SKM-1 treated with dmso at 0.1 percent for 144 hours (cell line): ENCODE measurements around the gene ANP32A.

Source experiments
- DNase-seq: peaks from one replicate; lab custom pipeline; 2025; ENCODE audit not compliant: unreplicated experiment; lab: John Stamatoyannopoulos, UW

Gene ANP32A

DNA sequence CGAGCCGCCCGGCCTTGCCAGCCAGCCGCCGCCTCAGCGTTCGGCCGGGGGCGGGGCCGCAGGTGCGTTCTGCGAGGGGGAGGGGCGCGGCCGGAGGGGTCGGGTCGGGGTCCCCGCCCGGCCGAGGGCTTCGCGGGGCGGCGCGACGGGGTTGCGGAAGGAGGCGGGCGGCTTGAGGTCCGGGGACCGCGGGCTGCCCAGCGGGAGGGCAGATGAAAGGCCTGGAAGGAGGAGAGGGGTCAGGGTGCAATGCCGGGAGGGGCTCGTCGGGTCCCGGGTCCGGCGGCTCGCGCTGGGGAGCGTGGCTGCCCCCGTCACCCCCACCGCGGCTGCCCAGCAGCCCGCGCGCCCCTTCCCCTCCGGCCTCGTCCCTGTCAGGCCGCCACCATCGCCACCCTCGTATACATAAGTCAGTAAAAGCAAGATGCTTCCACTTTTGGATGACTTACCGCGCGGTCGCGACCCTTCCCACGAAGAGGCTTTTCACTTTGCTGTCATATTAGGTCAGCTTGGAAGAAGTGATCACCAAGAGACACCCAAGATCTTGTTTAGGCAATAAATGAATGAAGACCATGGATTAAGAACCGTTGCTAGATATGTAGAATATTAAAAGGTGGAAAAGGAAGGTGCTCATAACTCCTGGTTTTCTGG is 620 bp upstream of the ANP32A start:
- no peak for DNase-seq

DNA sequence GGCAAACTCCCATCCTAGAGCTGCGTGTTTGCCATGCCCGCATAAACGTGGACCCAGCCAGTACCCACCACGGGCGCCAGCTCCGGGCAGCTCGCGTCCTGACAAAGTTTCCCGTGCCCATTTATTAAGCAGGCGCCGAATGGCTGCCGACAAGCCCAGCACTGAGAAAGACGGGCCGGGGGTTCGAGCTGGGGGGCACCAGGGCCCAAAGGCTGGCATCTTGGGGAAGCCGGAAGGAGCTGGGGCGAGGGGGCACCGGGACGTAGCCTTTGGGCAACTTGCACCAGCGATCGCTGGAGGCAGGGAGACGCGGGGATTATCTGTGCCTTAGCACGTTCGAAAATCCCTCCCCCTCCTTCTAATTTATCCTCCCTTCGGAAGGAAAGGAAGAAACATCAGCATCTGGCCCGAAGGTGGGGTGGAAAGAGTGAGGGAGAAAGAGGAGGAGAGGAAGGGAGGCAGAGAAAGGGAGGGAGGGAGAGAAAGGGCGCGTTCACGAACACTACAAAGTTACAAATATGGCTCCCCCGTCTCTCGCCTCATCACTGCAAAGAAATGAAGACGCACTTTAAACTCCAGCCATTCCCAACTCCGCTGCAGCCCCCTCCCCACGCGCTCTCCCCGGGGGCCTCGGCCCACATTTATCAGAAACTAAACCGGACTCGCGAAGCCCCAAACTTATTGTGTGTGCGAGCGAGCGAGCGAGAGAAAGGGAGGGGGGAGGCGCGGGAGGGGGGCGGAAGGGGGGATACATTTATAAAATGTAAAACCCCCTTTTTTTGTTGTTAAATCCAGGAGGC is 1.0 kb downstream of the ANP32A start:
- no peak for DNase-seq

GRCh38 chr15:68818769-68819494 is 1.8 kb downstream of the ANP32A start:
- DNase-seq = peak; percentile 82

- DNase-seq = peak; percentile 60
Measured at GRCh38 chr15:68818066-68818768, 2.5 kb downstream of the ANP32A start.

- DNase-seq = peak; percentile 78
Measured at GRCh38 chr15:68817304-68818065, 3.2 kb downstream of the ANP32A start.

- DNase-seq = no peak
Measured at GRCh38 chr15:68816795-68817303, 3.8 kb downstream of the ANP32A start.

DNA sequence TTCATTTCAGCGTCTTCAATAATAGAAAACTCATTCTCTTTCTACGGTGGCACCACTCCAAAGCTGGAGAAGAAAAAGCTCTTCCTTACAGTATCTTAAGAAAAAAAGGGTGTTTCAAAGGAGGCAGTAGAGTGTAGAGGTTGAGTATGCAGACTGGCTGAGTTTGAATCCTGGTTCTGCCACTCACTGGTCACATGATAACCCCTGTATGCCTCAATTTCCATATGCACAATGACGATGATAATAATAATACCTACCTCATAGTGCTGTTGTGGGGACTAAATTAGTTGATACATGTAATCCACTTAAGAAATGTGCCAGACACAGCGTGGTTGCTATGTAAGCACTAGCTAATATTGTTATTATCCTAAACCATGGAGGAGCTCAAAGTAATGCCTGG is 4.5 kb downstream of the ANP32A start:
- no peak for DNase-seq

DNA sequence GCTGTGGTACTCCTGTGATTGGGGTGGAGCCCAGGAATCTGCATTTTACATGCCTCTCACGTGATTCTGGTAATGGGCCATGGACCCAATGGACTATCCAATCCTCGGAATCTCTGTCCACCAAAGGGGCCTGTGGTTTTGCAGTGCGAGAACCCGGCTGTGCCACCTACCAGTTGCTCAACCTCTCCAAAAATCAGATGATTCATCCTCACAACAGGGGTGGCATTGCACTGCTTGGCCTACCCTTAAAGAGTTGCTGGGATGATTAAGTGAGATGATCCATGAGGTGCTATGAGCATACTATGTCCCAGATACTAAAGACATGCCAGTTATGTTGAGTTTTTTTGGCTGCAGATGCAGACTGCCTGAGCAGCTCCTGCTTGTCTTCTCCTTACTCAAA is 5.1 kb downstream of the ANP32A start:
- DNase-seq = no peak

DNA sequence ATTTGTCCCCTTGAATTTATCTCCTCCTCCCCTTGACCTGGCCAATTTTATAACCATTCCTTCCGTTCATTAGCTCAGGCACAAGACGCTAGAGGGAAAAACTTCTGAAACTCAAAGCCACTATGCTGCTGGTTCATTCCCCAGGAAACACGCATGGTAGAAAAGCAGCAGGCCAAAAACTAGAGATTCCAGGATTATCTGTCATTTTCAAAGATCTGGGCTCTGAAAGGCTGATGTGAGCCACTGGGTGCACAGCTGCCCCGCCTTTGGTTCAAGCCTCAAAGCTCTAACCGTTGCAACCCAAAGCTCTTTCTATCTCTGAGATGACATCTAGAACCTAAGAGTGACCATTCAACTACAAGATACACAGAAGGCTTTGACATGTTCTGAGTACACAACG is 6.1 kb downstream of the ANP32A start:
- DNase-seq = no peak

GRCh38 chr15:68812597-68813431 is 7.9 kb downstream of the ANP32A start:
- DNase-seq = no peak

DNA sequence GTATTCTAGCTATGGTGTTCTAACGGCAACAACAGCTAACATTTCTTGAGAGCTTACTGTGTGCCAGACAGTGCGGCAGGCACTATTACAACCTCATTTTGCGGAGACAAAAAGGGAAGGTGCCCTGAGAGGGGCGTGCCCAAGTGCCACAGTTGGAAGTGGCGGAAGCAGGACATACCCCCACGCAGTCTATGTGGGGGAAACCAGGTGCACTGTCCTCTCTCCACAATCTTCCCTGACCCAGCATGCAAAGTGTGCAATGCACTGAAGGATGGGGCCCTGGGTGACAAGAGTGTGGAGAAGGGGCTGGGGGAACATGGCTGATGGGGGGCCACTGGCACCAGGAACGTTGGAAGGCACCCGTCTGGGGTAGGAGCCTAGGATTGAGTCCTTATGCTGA is 8.6 kb downstream of the ANP32A start:
- DNase-seq = no peak

DNA sequence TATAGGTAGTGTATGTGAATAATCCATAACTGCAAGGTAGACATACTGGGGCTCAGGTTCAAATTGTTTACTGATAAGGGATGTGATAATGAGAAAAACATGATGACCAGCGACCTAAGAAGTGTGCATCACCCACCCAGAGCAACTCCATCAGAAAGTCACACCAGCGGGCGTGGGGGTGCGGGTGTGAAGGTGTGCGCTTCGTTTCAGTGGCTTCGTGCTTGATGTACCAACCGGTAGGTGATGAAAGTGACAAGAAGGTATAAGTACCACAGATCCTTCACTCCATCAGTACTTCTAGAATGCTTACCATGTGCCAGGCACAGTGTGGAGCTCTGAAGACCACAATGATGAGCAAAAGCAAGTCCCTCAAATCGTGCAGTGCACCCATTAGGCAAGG is 11.2 kb downstream of the ANP32A start:
- no peak for DNase-seq

DNA sequence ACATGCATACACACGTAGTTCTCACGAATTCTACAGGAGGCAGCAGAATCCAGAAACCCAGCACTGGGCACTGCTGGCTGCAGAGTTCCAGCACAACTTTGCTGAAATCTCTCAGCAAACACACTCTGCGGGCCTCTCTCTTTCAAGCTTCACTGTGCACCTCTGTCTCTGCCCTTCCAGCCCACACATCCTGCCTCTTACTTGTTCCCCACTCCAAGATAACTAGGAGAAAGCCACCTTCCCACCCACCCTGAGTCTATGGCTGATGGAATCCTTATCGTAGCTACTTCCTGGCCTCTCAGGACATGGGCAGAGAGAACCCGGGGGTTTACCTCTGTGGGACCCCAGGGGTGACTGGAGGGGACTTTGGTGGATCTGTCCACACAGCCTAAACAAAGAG is 11.9 kb downstream of the ANP32A start:
- DNase-seq = no peak

GRCh38 chr15:68808091-68808490 is 12.6 kb downstream of the ANP32A start:
- DNase-seq = no peak

- no peak for DNase-seq
Measured at GRCh38 chr15:68807249-68807648, 13.4 kb downstream of the ANP32A start.

DNA sequence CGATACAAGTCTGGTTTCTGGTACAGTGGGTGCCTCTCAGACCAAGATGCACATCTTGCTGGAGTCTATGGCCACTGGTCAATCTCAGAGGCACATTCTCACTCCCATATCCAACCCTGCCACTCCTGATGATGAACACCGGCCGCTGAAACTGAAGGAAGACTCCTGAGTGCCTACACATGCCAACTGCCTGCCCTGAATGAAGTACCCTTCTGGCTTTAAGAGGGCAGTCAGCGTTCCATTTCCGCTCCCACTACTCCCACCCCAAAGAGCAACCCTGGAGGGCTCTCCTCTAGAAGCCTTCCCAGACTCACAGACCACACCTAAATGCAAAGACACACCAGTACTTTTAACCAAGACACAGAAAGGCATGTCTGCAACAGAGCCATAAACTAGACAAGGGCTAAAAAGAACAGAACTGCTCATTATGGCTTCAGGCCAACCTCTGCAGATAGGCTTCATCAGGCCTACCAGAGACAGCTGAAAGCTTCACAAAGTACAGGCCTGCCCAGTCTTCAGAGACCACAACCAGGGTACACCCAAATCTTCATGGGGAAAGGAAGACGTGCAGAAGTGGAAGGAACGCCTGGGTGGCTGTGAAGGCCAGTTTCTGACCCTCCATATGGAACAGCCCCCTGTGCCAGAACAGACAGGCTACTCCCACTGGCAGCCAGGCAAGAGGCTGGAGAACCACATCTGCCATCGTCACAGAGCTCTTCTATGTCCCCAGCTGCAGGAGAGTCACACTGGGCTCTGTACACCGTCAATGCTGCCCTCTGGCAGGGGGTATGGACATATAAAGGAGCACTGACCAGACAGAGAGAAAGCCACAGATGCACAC is 14.3 kb downstream of the ANP32A start:
- no peak for DNase-seq

- no peak for DNase-seq
Measured at GRCh38 chr15:68802373-68802772, 18.3 kb downstream of the ANP32A start.

DNA sequence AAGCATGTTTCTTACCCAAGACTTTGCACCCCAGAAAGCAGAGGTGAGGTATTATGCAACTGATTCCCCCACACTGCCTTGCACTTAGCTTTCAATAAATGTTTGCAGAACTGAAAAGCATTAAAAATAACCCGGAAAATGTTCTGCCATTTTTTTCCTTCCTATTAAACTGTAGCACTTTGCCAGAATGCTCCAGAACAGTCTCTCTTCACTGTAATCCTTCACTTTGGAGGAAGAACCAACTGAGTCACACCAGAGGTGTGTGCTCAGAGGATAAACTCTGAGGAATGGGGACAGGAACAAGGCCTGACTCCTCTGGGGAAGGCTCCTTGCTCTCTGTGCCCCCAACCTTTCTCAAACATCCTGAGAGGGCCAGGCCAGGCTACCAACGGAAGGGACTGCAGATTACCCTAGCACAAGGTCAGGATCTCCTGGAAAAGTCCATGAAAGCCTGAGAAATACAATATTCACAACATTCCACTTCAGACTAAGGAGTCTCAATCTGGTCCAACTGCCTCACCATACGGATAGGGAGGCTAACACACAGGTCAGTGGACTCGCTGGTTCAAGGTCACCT is 19.0 kb downstream of the ANP32A start:
- no peak for DNase-seq
